K562 (cell line): ENCODE measurements around the gene HYOU1. TPM values are rescaled to one million over a fixed set of nuclear protein-coding genes. Genes with fewer than 3 reads are reported as not detected.

Source experiments
- COPS2 ChIP-seq: fragments of 450-650 bp; conservative IDR thresholded peaks from 2 replicates; pipeline ENCODE4 v1.6.1; 2016; ENCODE audit warnings: mild to moderate bottlenecking, moderate library complexity
- CREBBP ChIP-seq: IDR thresholded peaks from one replicate; pipeline ENCODE4 v1.6.1; 2012; ENCODE audit warnings: low read depth, mild to moderate bottlenecking, control low read depth, inconsistent platforms, low read length
- DNMT1 ChIP-seq: fragments of 450-650 bp; IDR thresholded peaks from 2 replicates; pipeline ENCODE4 v1.6.1; 2016; ENCODE audit warnings: antibody characterized with exemption, mild to moderate bottlenecking
- FOXP4 ChIP-seq: sonication (generic); formaldehyde crosslinking; IDR thresholded peaks from 2 replicates; pipeline ENCODE4 v1.8.0; 2022; ENCODE audit warnings: mild to moderate bottlenecking, missing genetic modification reagents, borderline replicate concordance
- MCM7 ChIP-seq, 2 experiments: fragments of 450-650 bp; IDR thresholded peaks; 2 replicates each; pipeline ENCODE4 v1.6.1; 2016 to 2018
- MLX ChIP-seq, 2 experiments: fragments of 450-650 bp in 1 of 2; sonication (generic) in 1 of 2; formaldehyde crosslinking; conservative IDR thresholded peaks; 2 replicates each; pipeline versions ENCODE4 v1.4.0 to v1.8.1; 2020 to 2022; ENCODE audit warnings: mild to moderate bottlenecking in 1 of 2, missing genetic modification reagents in 1 of 2
- RERE ChIP-seq: sonication (generic); formaldehyde crosslinking; IDR thresholded peaks from 2 replicates; pipeline ENCODE4 v1.8.0; 2023; ENCODE audit warnings: missing genetic modification reagents, mild to moderate bottlenecking, borderline replicate concordance
- STAG1 ChIP-seq: sonication (generic); formaldehyde crosslinking; IDR thresholded peaks from 2 replicates; pipeline ENCODE4 v1.5.0; 2020; ENCODE audit warnings: missing genetic modification reagents, borderline replicate concordance
- TBL1XR1 ChIP-seq, 2 experiments: IDR thresholded peaks; 2 replicates each; pipeline ENCODE4 v1.6.1; 2012; ENCODE audit warnings: improper control_type of control experiment in 2 of 2, low read length in 2 of 2, mild to moderate bottlenecking in 1 of 2
- TCF3 ChIP-seq: sonication (generic); formaldehyde crosslinking; IDR thresholded peaks from 2 replicates; pipeline ENCODE4 v1.4.0; 2020; ENCODE audit warnings: mild to moderate bottlenecking, missing genetic modification reagents
- TCF7L2 ChIP-seq: fragments of 150-350 bp; IDR thresholded peaks from 2 replicates; pipeline ENCODE4 v1.6.1; 2016; ENCODE audit warnings: low read depth, mild to moderate bottlenecking, low read length, moderate library complexity
- TRIM24 ChIP-seq, 2 experiments: fragments of 450-650 bp; IDR thresholded peaks; 2 replicates each; pipeline ENCODE4 v1.6.1; 2016
- TSC22D4 ChIP-seq: fragments of 450-650 bp; IDR thresholded peaks from 2 replicates; pipeline ENCODE4 v1.6.1; 2016; ENCODE audit warnings: missing genetic modification characterization, missing biosample characterization, control low read depth
- UBTF ChIP-seq, 2 experiments: IDR thresholded peaks; 2 replicates each; pipeline ENCODE4 v1.6.1; 2012; ENCODE audit warnings: improper control_type of control experiment in 2 of 2, low read depth in 2 of 2, low read length in 2 of 2, borderline replicate concordance in 1 of 2
- ZNF184 ChIP-seq: sonication (generic); formaldehyde crosslinking; IDR thresholded peaks from 2 replicates; pipeline ENCODE4 v1.5.0; 2020; ENCODE audit warnings: missing genetic modification reagents
- polyA plus RNA-seq, 8 experiments: library from polyadenylated mRNA; depleted of rRNA in 4 of 8; stranded (reverse) in 5 of 8; unstranded in 3 of 8; fragments of >200 nt; fragmentation: Nextera tagmentation in 2 of 8; fragmentation: Illumina TruSeq in 1 of 8; extraction: Ambion mirVana in 2 of 8; extraction: Trizol in 1 of 8; gene quantifications; 2 replicates each; pipeline versions ENCODE4 v1.2.1 to v1.2.3, GENCODE V29; 2011 to 2014; ENCODE audit warnings: inconsistent platforms in 1 of 8, missing spikeins in 1 of 8
- total RNA-seq, 7 experiments: library from RNA; depleted of rRNA in 6 of 7; stranded (reverse); fragments of >200 nt in 6 of 7; fragmentation: Illumina TruSeq in 2 of 7; extraction: Trizol in 2 of 7; gene quantifications; 2 replicates each; pipeline versions ENCODE4 v1.2.1 to v1.2.3, GENCODE V29; 2011 to 2021; ENCODE audit warnings: low replicate concordance in 1 of 7

HYOU1 gene
- total and polyA plus RNA-seq, 9 of the 15 experiments (the other 6 are each of a cell fraction or from before 2014, with no cell fraction given), result 19.5 to 197 (median 128) TPM

GRCh38 chr11:119057000-119057769, at the start of gene HYOU1 (continued):
- TF ChIP-seq RERE (CRISPR knock-in tag) (no peak), UBTF (IDR thresholded peaks at IDR 0.05; ENCODE audit: borderline replicate concordance in 1 of 2, low read depth in 2 of 2, low read length in 2 of 2) (peak in 1 of 2 experiments; percentile 67; a peak in 1 of 4 replicates), MLX (CRISPR knock-in tag; conservative IDR thresholded peaks at IDR 0.05) (0 out of 4 replicates have a peak, but pooled peaks of 1 of the 2 experiments have one; percentile 31), STAG1 (no peak), FOXP4 (no peak), TCF7L2 (no peak), TBL1XR1 (IDR thresholded peaks at IDR 0.05; ENCODE audit: low read length in 2 of 2) (no peak), TCF3 (CRISPR knock-in tag) (0 out of 2 replicates have a peak, but pooled peaks have one; percentile 16), TRIM24 (IDR thresholded peaks at IDR 0.05) (no peak), DNMT1 (no peak), TSC22D4 (tag) (no peak), CREBBP (no peak), ZNF184 (CRISPR knock-in tag) (no peak), MCM7 (IDR thresholded peaks at IDR 0.05) (no peak), COPS2 (no peak)
